Memory B cell (primary cell): ENCODE measurements around the gene LHX8.
"Not testable (repeated sequence)": the region's sequence is repeated elsewhere in the genome, so short reads cannot be mapped to it uniquely, and the experiment has no call there.

Experiments
- ATAC-seq: fragments of 150-1000 bp; cut with Tn5 transposase; 2 replicates; pipeline ENCODE4 v1.10.0; 2021; ENCODE audit warnings: low read depth, mild to moderate bottlenecking, moderate library complexity
- DNase-seq, 2 donors: peaks; one replicate each; pipeline ENCODE4 v3.0.0; 2022; ENCODE audit warnings: low spot score in 2 of 2
- H3K27ac Mint-ChIP-seq: one replicate; pipeline ENCODE4 v1.8.0; 2022; ENCODE audit warnings: mild to moderate bottlenecking, moderate library complexity, mixed read lengths
- H3K27me3 Mint-ChIP-seq: one replicate; pipeline ENCODE4 v1.8.0; 2022; ENCODE audit warnings: mixed read lengths
- H3K36me3 Mint-ChIP-seq: one replicate; pipeline ENCODE4 v1.8.0; 2022; ENCODE audit warnings: mild to moderate bottlenecking, mixed read lengths
- H3K4me1 Mint-ChIP-seq: one replicate; pipeline ENCODE4 v1.8.0; 2022; ENCODE audit warnings: mixed read lengths
- H3K4me3 Mint-ChIP-seq: one replicate; pipeline ENCODE4 v1.8.0; 2022; ENCODE audit warnings: mild to moderate bottlenecking, moderate library complexity, mixed read lengths
- H3K9me3 Mint-ChIP-seq: one replicate; pipeline ENCODE4 v1.8.0; 2022; ENCODE audit warnings: mixed read lengths

The LHX8 gene

DNA sequence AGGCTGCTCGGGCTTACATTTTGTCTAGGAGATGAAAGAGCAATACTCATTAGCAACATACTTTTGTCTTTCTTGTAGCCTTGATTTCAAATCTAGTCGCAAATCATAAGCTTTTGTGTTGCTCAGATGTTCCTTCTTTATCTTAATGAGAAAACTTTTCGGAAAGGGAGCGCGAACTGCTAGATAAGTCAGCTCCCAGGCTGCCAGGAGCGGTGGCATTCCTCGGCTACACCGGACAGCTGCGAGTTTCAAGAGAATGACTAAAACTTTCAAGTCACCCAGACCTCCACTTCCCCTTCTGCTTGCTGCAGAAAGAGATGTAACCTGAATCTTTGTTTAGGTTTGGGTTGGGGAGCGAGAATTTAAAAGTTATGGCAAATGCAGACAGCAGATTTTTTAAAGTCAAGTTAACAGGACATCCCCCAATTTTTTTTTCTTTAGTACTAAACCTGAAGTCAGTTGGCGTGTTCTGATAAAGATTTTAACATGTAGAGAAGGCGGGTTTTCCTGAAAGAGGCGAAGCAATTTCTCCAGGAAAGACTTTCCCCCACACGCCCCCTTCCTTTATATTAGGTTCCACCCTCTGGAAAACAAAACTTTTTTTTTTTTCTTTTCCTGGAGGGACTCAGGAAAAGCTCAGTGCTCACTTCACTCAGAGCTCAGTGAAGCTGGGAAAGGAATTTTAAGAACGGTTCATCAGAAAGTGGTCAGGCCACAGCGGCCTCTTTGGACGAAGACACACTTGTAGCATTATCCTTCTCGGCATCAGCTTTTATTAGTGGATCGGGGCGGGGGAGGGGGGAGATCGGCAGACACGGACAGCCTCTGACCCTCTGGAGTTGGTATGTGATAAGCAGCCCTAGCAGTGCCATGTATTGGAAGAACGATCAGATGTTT, at the start of gene LHX8:
LHX8 (plus strand) TSS at position 639 of the 897 bp plus-strand sequence. CDS start 2,227 bp downstream, outside the sequence.
- ATAC-seq, result no peak
- no peak for DNase-seq
- H3K27me3 Mint-ChIP-seq, result peaks cover 33% of the 10 kb centered on the region
- H3K36me3 Mint-ChIP-seq, result peaks cover 2% of the 10 kb centered on the region
- H3K4me3 Mint-ChIP-seq, result peak within 1 kb of the TSS; percentile 83
- H3K4me1 Mint-ChIP-seq, result peaks cover 6% of the 10 kb centered on the region
- no peak within 1 kb of the TSS for H3K27ac Mint-ChIP-seq
- H3K9me3 Mint-ChIP-seq, result peaks cover 4% of the 10 kb centered on the region

DNA sequence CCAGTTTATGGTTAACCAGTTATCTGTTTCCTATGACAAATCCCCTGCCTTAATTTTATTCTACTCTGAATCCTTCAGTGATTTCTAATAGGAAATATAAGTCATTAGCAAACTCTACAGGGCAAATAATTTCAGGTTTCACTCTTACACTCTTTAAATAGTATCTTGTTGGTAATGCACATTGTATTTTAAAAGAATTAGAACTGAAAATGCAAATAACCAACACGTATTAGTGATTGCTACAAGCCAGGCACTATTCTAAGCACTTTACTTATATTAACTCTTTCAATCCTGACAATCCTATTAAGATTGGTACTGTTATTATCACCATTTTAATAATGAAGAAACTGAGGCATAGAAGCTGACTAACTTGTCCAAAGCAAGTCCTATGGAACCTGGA, 48.3 kb upstream of the LHX8 start:
- H3K36me3 Mint-ChIP-seq, result no peaks in the 10 kb centered on the region
- no peak overlapping the region for H3K4me3 Mint-ChIP-seq
- peaks cover 2% of the 10 kb centered on the region for H3K27me3 Mint-ChIP-seq
- H3K9me3 Mint-ChIP-seq, result no peaks in the 10 kb centered on the region
- no peak for DNase-seq
- H3K4me1 Mint-ChIP-seq, result no peaks in the 10 kb centered on the region
- H3K27ac Mint-ChIP-seq, result no peak overlapping the region
- no peak for ATAC-seq

DNA sequence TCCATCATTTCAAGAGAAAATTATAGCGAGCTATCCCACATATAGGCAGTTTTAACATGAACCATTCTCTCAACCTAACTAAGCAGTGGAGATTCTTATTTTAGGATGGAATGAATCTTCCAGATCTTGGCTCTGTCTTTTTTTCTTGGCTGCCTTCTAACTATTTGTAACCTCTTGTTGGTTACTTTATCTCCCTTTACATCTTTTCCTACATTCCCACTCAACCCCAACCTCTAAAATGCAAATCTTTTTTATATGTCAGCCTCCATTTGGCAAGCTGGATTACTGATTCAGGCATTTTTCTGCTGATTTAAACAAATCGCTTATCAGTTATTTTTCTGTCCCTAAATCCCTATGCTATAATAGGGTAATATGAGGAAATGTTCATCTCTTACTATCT, 46.9 kb upstream of the LHX8 start:
- DNase-seq, result no peak
- ATAC-seq, result no peak
- H3K27ac Mint-ChIP-seq, result no peak overlapping the region
- H3K36me3 Mint-ChIP-seq, result no peaks in the 10 kb centered on the region
- H3K27me3 Mint-ChIP-seq, result peaks cover 2% of the 10 kb centered on the region
- no peak overlapping the region for H3K4me3 Mint-ChIP-seq
- H3K9me3 Mint-ChIP-seq, result no peaks in the 10 kb centered on the region
- no peaks in the 10 kb centered on the region for H3K4me1 Mint-ChIP-seq

DNA sequence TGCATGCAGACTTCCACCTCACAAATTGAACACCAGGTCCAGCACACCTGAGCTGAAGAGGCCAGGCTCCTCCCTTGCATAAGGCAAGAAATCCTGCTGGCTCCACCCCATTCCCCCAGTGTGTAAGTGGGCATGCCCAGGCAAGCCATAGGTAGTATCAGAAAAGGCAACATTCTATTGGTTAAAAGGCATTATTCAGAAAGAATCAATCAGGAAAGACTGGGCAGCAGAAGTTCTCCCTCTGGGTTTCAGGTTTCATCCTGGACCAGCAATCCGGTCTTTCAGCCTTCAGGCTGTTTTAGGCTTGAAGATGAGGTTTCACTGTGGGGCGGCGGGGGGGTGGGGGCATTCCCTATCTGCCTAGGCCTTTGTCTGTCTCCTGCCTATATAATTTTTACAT, 42.0 kb upstream of the LHX8 start:
- H3K9me3 Mint-ChIP-seq, result peaks cover 1% of the 10 kb centered on the region
- no peak overlapping the region for H3K4me3 Mint-ChIP-seq
- ATAC-seq, result no peak

DNA sequence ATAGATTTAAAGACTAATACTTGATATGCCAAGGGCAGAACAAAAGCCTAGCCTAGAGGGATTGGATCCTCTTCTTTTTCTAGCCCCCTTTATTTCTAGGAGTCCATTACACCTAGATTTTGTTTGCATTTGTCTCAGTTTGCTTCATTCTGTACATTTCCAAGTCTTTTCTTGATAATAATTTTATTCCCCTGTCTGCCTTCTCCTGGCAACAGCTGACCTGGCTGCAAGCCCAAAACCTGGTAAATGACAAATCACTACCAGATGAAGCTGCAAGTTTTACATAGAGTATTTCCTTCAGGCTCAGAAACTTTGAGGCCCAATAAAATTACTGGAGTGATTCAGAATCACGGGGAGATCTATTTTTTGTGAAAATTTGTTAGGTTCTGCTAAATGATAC, 36.5 kb upstream of the LHX8 start:
- Mint-ChIP-seq H3K4me1 (no peaks in the 10 kb centered on the region), H3K27me3 (no peaks in the 10 kb centered on the region), H3K36me3 (no peaks in the 10 kb centered on the region), H3K27ac (no peak overlapping the region), H3K9me3 (peaks cover 1% of the 10 kb centered on the region), H3K4me3 (no peak overlapping the region)
- DNase-seq (no peak), ATAC-seq (no peak)

More for the DNA sequence above, 42.0 kb upstream of the LHX8 start:
- Mint-ChIP-seq H3K4me1 (no peaks in the 10 kb centered on the region), H3K27ac (no peak overlapping the region), H3K27me3 (peaks cover 2% of the 10 kb centered on the region), H3K36me3 (no peaks in the 10 kb centered on the region)
- DNase-seq, result no peak

DNA sequence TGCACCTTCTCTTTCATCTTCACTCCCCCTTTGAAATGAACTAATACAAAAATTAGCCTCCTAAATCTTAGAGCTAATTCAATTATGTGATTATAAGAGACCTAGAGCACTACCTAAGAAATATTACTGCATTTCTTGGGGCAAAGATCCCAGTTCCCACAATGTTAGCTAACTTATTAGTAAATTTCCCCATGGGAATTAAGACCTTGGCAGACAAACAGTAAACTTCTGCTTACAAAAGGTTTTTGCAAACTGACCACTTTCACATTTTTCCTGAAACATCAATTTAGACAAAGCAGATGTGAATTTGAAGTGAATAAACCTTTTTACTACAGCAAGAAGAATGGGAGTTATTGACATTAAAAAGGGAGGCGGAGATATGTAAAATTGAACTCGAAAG, 34.6 kb upstream of the LHX8 start:
- ATAC-seq (no peak), DNase-seq (no peak)
- no peaks in the 10 kb centered on the region for H3K27me3 Mint-ChIP-seq

DNA sequence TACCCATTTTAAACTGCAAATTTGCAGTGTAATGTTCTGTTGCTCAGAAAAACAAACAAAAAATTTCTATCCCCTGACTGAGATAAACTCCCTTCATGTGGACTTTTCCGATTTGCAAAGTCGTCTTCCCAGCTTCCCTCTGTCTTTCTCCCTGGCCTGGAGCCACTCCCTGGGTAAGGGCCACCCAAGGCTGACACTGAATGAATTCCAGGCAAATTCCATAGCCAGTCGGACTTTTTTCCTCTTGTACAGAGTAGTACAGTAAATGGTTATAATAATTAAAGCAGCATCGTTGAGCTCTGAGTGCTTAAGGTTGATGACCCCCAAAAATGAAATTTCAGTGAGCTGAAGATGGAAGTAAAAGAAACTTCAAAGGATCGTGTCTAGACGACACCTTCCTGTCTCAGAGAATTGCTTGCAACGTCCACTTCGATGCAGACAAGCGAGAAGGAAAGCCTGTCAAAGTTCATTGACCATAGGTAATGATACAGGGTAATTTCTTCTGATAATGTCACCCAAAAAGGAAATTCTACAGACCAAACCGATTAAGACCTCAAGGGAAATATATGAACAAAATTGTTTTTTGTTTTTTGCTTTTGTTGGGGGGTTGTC, 33.6 kb upstream of the LHX8 start:
- H3K36me3 Mint-ChIP-seq, result no peaks in the 10 kb centered on the region
- no peak for DNase-seq
- ATAC-seq, result no peak

More for the DNA sequence above, 34.6 kb upstream of the LHX8 start:
- H3K9me3 Mint-ChIP-seq, result no peaks in the 10 kb centered on the region
- no peak overlapping the region for H3K27ac Mint-ChIP-seq
- no peaks in the 10 kb centered on the region for H3K4me1 Mint-ChIP-seq
- no peaks in the 10 kb centered on the region for H3K36me3 Mint-ChIP-seq
- H3K4me3 Mint-ChIP-seq, result no peak overlapping the region

DNA sequence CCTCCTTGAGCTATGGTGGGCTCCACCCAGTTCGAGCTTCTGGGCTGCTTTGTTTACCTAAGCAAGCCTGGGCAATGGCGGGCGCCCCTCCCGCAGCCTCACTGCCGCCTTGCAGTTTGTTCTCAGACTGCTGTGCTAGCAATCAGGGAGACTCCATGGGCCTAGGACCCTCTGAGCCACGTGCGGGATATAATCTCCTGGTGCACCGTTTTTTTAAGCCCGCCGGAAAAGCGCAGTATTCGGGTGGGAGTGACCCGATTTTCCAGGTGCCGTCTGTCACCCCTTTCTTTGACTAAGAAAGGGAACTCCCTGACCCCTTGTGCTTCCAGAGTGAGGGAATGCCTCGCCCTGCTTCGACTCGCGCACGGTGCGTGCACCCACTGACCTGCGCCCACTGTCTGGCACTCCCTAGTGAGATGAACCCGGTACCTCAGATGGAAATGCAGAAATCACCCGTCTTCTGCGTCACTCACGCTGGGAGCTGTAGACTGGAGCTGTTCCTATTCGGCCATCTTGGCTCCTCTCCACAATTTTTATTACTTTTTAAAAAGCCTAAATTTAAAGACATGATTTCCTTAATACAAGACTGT, 21.7 kb upstream of the LHX8 start:
- H3K4me3 Mint-ChIP-seq, H3K27ac Mint-ChIP-seq, H3K36me3 Mint-ChIP-seq, ATAC-seq, H3K9me3 Mint-ChIP-seq, DNase-seq, H3K4me1 Mint-ChIP-seq, H3K27me3 Mint-ChIP-seq: not testable (repeated sequence)

More for the DNA sequence above, 33.6 kb upstream of the LHX8 start:
- Mint-ChIP-seq H3K27ac (no peak overlapping the region), H3K27me3 (no peaks in the 10 kb centered on the region), H3K4me1 (no peaks in the 10 kb centered on the region), H3K9me3 (no peaks in the 10 kb centered on the region), H3K4me3 (no peak overlapping the region)

DNA sequence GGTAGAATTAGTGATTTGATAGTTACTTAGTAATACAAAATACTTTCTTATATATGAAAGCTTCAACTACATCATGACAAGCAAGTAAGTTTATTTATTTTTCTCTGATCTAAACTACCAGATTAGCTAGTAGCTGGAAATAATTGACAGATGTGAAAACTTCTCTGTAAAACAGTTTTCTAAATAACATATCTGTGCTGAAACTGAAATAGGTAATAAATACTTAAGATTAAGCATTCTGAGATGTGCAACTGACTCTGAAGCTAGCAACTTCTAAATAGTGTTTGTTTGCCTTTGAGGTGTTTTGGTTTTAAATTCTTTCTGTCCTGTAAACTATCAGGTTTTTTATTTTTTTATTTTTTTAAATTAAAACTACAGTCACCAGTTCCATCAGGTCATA, 18.5 kb upstream of the LHX8 start:
- H3K9me3 Mint-ChIP-seq, result peaks cover 3% of the 10 kb centered on the region
- H3K36me3 Mint-ChIP-seq, result peaks cover 1% of the 10 kb centered on the region
- no peak for ATAC-seq
- H3K27me3 Mint-ChIP-seq, result no peaks in the 10 kb centered on the region
- H3K4me3 Mint-ChIP-seq, result no peak overlapping the region
- DNase-seq, result no peak
- H3K4me1 Mint-ChIP-seq, result no peaks in the 10 kb centered on the region
- no peak overlapping the region for H3K27ac Mint-ChIP-seq

DNA sequence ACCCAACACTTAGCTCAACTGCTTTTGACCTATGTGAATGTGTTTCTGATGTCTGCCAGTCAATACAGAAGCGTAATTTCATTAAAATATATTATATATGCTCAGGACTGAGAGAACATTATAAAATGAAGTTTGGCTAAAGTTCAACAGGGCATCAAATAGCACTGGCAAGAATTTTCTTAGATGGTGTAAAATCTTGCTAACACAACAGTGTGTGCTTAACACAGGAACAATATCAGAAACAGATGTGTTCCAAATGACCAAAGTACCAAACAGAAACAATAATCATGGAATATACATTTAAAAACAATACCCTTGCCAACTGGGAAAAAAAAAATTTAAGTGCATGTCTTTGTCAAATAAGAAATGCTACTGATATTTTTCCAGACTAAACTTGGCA, 10.4 kb upstream of the LHX8 start:
- Mint-ChIP-seq H3K27ac (no peak overlapping the region), H3K4me3 (no peak overlapping the region), H3K4me1 (peaks cover 2% of the 10 kb centered on the region), H3K9me3 (no peaks in the 10 kb centered on the region), H3K36me3 (no peaks in the 10 kb centered on the region), H3K27me3 (peaks cover 13% of the 10 kb centered on the region)
- ATAC-seq, result no peak
- DNase-seq, result no peak

DNA sequence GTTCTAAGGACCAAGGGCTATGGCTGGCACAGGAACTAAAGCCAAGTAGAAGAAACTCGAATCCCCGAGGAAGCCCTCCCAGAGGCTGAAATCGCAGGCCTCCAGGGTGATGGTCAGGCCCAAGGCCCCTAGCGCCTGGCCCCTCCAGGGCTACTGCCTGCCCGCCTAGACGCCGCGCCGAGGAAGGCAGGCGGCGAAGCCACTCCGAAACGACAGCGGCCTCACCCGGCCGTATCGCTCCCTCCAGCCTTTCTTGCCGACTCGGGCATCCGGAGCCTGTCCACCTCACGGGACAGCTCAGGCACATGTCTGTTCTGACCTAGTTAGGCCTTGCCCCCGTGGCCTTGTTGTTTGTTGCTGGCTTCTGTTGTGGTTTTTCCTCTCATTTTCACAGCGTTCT, 9.7 kb upstream of the LHX8 start:
- no peak for ATAC-seq
- DNase-seq, result no peak
- peaks cover 14% of the 10 kb centered on the region for H3K27me3 Mint-ChIP-seq
- H3K36me3 Mint-ChIP-seq, result no peaks in the 10 kb centered on the region
- H3K4me3 Mint-ChIP-seq, result no peak overlapping the region
- H3K4me1 Mint-ChIP-seq, result peaks cover 2% of the 10 kb centered on the region
- H3K9me3 Mint-ChIP-seq, result no peaks in the 10 kb centered on the region
- no peak overlapping the region for H3K27ac Mint-ChIP-seq

DNA sequence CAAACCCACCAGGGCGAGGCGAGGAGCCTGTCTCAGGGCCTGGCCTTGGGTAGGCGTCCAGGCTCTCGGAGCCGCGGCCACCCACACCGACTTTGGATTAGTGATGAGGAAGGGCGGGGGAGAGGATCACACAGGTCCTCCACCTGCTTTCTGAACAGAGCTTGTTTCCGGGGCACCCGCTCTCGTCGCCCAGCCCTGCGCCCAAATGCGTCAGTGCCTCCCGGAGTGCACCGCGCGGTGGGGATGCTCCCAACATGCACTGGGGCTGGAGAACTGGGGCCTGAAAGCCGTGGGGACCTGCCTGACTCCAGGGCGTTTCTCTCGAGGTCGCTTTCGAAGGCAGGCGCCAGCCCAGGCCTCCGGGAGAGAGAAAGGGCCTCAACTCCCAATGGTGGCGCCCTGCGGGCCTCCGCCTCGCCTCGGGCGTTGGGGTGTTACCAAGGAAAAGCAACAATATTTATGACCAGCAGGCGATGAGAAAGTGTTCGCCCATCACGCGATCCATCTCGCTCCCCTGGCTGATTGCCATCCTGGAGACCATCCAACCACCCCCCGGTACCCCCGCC, 8.9 kb upstream of the LHX8 start:
- Mint-ChIP-seq H3K4me1 (peaks cover 2% of the 10 kb centered on the region), H3K9me3 (no peaks in the 10 kb centered on the region), H3K27ac (no peak overlapping the region), H3K27me3 (peaks cover 14% of the 10 kb centered on the region), H3K4me3 (no peak overlapping the region), H3K36me3 (no peaks in the 10 kb centered on the region)
- ATAC-seq (no peak), DNase-seq (no peak)

DNA sequence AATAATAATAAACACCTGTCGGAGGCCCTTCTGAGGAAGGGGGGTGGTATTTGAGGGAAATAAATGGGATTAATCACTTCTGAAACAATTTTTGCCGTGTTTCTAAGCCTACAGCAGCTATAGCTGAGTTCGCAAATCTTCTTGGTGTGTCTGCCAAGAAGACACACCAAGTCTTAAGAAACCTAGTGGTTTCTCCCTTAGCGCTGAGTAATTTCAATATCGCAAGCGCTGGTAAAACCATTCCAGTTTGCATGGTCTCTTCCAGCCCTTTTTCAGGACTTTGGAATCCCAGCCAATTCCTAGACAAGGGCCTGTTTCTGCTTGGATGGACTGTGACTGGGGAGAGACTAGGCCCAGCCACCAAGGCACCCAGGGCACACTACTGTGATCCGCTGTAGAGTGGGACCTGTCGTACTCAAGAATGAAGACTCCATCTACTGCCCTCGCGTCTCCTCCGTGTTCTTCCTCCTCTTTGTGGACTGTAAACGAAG, 7.5 kb upstream of the LHX8 start:
- Mint-ChIP-seq H3K9me3 (no peaks in the 10 kb centered on the region), H3K36me3 (no peaks in the 10 kb centered on the region), H3K27ac (no peak overlapping the region), H3K4me3 (no peak overlapping the region), H3K4me1 (peaks cover 2% of the 10 kb centered on the region), H3K27me3 (peaks cover 17% of the 10 kb centered on the region)
- DNase-seq, result no peak
- no peak for ATAC-seq
